Thyroid gland (tissue), 4 donors: ENCODE measurements around the gene HID1. TPM values are rescaled to one million over a fixed set of nuclear protein-coding genes. Genes with fewer than 3 reads are reported as not detected.

ENCODE experiments used
- DNase-seq, 2 donors: peaks; one replicate each; pipeline ENCODE4 v3.0.0-alpha.2; 2019
- H3K27ac ChIP-seq, 3 donors: fragments of 200-600 bp; sonication (generic); 1 replicate in 2 of 3; 2 replicates in 1 of 3; pipeline ENCODE4 v1.5.1; 2016 to 2019; ENCODE audit warnings: mild to moderate bottlenecking in 1 of 3, moderate library complexity in 1 of 3
- H3K27me3 ChIP-seq: fragments of 200-600 bp; sonication (generic); one replicate; pipeline ENCODE4 v1.5.1; 2019
- H3K36me3 ChIP-seq, 2 donors: fragments of 200-600 bp; sonication (generic); one replicate each; pipeline ENCODE4 v1.5.1; 2016 to 2019
- H3K4me1 ChIP-seq, 2 donors: fragments of 200-600 bp; sonication (generic); one replicate each; pipeline ENCODE4 v1.5.1; 2017 to 2019
- H3K4me3 ChIP-seq, 3 donors: fragments of 200-600 bp; sonication (generic); replicated peaks in 1 of 3; 1 replicate in 2 of 3; 2 replicates in 1 of 3; pipeline ENCODE4 v1.5.1; 2016; ENCODE audit warnings: mild to moderate bottlenecking in 1 of 3
- H3K9me3 ChIP-seq: fragments of 200-600 bp; sonication (generic); one replicate; pipeline ENCODE4 v1.5.1; 2017
- CTCF ChIP-seq, 6 experiments: fragments of 200-600 bp in 3 of 6; fragments of 450-650 bp in 3 of 6; sonication (generic) in 3 of 6; IDR thresholded peaks; one replicate each; pipeline ENCODE4 v1.5.1; 2016 to 2019; ENCODE audit warnings: antibody characterized with exemption in 6 of 6, mild to moderate bottlenecking in 2 of 6, inconsistent platforms in 1 of 6, moderate library complexity in 1 of 6
- POLR2A ChIP-seq, 2 donors: fragments of 450-650 bp; IDR thresholded peaks; one replicate each; pipeline ENCODE4 v1.6.1; 2017; ENCODE audit warnings: antibody characterized with exemption in 2 of 2, mild to moderate bottlenecking in 2 of 2, moderate library complexity in 1 of 2
- WGBS, 2 donors: methylation state at CpG; one replicate each; pipeline ENCODE4 v1.1.5; 2017; 5-methylcytosine and 5-hydroxymethylcytosine counted together
- intact Hi-C: fragments of 100-400 bp; cut with DNase I; formaldehyde crosslinking; loops from one replicate; pipeline ENCODE4 v1.15.1; 2023
- total RNA-seq, 4 donors: library from RNA; depleted of rRNA; stranded (reverse); fragments of >200 nt; gene quantifications; one replicate each; pipeline ENCODE4 v1.2.3, GENCODE V29; 2016

HID1 gene
- total RNA-seq, 4 donors from 2014 or later: 19.4 to 27.4 (median 21.3) TPM

- intact Hi-C loops: no loop called here
- Histone ChIP-seq H3K4me1 (peaks cover 13 to 21% of the 10 kb centered on the region in 2 donors), H3K27me3 (peaks cover 21% of the 10 kb centered on the region), H3K27ac (no peak within 1 kb of the TSS), H3K36me3 (no peaks in the 10 kb centered on the region), H3K9me3 (no peaks in the 10 kb centered on the region), H3K4me3 (peak within 1 kb of the TSS in 1 of 3 donors; percentile 21)
- WGBS, 2 donors: 11 to 30% methylated on average over 8 to 25 of the region's 57 CpGs
- TF ChIP-seq POLR2A (IDR thresholded peaks at IDR 0.05): no peak
- no peak for TF ChIP-seq CTCF (IDR thresholded peaks at IDR 0.05)
- peak in 1 of 2 donors; percentile 23 for DNase-seq
These were observed 49.6 kb downstream of the HID1 start, which contains the start of gene USH1G for GRCh38 chr17:74922694-74923537. USH1G (minus strand) TSS chr17:74923255; CDS start chr17:74923073, 182 bp downstream.

GRCh38 chr17:74922172-74922571, 50.4 kb downstream of the HID1 start:
- H3K4me3 ChIP-seq: no peak overlapping the region
- WGBS, 2 donors: 54 to 65% methylated on average over 6 of the region's 6 CpGs

GRCh38 chr17:74921769-74922168, 50.8 kb downstream of the HID1 start:
- no peaks in the 10 kb centered on the region for H3K9me3 ChIP-seq
- peaks cover 13 to 21% of the 10 kb centered on the region in 2 donors for H3K4me1 ChIP-seq
- H3K36me3 ChIP-seq: no peaks in the 10 kb centered on the region
- DNase-seq: no peak
- H3K27me3 ChIP-seq: peaks cover 21% of the 10 kb centered on the region
- H3K4me3 ChIP-seq: no peak overlapping the region
- TF ChIP-seq CTCF (IDR thresholded peaks at IDR 0.05) (no peak), POLR2A (IDR thresholded peaks at IDR 0.05) (no peak)
- WGBS, 2 donors: 83 to 100% methylated on average over 1 of the region's 2 CpGs
- no peak overlapping the region for H3K27ac ChIP-seq
- intact Hi-C loops: no loop called here

More at GRCh38 chr17:74922172-74922571, 50.4 kb downstream of the HID1 start:
- intact Hi-C loops: no loop called here
- Histone ChIP-seq H3K27me3 (peaks cover 21% of the 10 kb centered on the region), H3K36me3 (no peaks in the 10 kb centered on the region), H3K9me3 (no peaks in the 10 kb centered on the region), H3K27ac (no peak overlapping the region), H3K4me1 (peaks cover 13 to 21% of the 10 kb centered on the region in 2 donors)
- no peak for DNase-seq
- TF ChIP-seq POLR2A (IDR thresholded peaks at IDR 0.05) (no peak), CTCF (IDR thresholded peaks at IDR 0.05) (no peak)

GRCh38 chr17:74921026-74921681, 51.4 kb downstream of the HID1 start:
- Histone ChIP-seq H3K27me3 (peaks cover 21% of the 10 kb centered on the region), H3K36me3 (no peaks in the 10 kb centered on the region), H3K27ac (no peak overlapping the region), H3K4me1 (peaks cover 13 to 21% of the 10 kb centered on the region in 2 donors), H3K9me3 (no peaks in the 10 kb centered on the region), H3K4me3 (no peak overlapping the region)
- intact Hi-C loops: no loop called here
- WGBS, 2 donors: 56 to 57% methylated on average over 14 to 16 of the region's 19 CpGs
- TF ChIP-seq CTCF (IDR thresholded peaks at IDR 0.05) (no peak), POLR2A (IDR thresholded peaks at IDR 0.05) (no peak)
- no peak for DNase-seq

- H3K27ac ChIP-seq: no peak overlapping the region
- peaks cover 13 to 21% of the 10 kb centered on the region in 2 donors for H3K4me1 ChIP-seq
- no peak for DNase-seq
- 55 to 60% methylated on average over 6 of the region's 6 CpGs for WGBS, 2 donors
- H3K9me3 ChIP-seq: no peaks in the 10 kb centered on the region
- H3K27me3 ChIP-seq: peaks cover 21% of the 10 kb centered on the region
- no peak for TF ChIP-seq CTCF (IDR thresholded peaks at IDR 0.05)
- no peak for TF ChIP-seq POLR2A (IDR thresholded peaks at IDR 0.05)
- no peak overlapping the region for H3K4me3 ChIP-seq
- intact Hi-C loops: no loop called here
- H3K36me3 ChIP-seq: no peaks in the 10 kb centered on the region
These were observed 51.9 kb downstream of the HID1 start for GRCh38 chr17:74920642-74921025.
